Activated CD8-positive, alpha-beta T cell treated with anti-CD3 and anti-CD28 coated beads for 36 hours (primary cell): ENCODE measurements around the gene ACOT11. TPM values are rescaled to one million over a fixed set of nuclear protein-coding genes. Genes with fewer than 3 reads are reported as not detected.

Source experiments
- ATAC-seq: fragments of 200-7000 bp; cut with Tn5 transposase; one replicate; pipeline ENCODE4 v1.10.0; 2021; ENCODE audit warnings: mild to moderate bottlenecking, moderate library complexity
- CTCF ChIA-PET: fragments of 350-600 bp; sonication (Branson Sonifier 250); formaldehyde crosslinking; loops from one replicate; lab custom pipeline; 2021; ENCODE audit warnings: antibody characterized with exemption; lab: Charles Lee
- POLR2A ChIA-PET: fragments of 350-600 bp; sonication (Branson Sonifier 250); formaldehyde crosslinking; loops from one replicate; lab custom pipeline; 2021; ENCODE audit warnings: antibody characterized with exemption; lab: Charles Lee
- DNase-seq: peaks from one replicate; pipeline ENCODE4 v3.0.0-alpha.2; 2020
- H3K27ac Mint-ChIP-seq: one replicate; pipeline ENCODE4 v1.8.0; 2021; ENCODE audit warnings: mild to moderate bottlenecking, mixed read lengths
- H3K27me3 Mint-ChIP-seq: one replicate; pipeline ENCODE4 v1.8.0; 2021; ENCODE audit warnings: mixed read lengths
- H3K36me3 Mint-ChIP-seq: one replicate; pipeline ENCODE4 v1.8.0; 2021; ENCODE audit warnings: low read depth, mixed read lengths
- H3K4me1 Mint-ChIP-seq: one replicate; pipeline ENCODE4 v1.8.0; 2021; ENCODE audit warnings: low read depth, mixed read lengths
- H3K4me3 Mint-ChIP-seq: one replicate; pipeline ENCODE4 v1.8.0; 2021; ENCODE audit warnings: mild to moderate bottlenecking, moderate library complexity, mixed read lengths
- H3K9me3 Mint-ChIP-seq: one replicate; pipeline ENCODE4 v1.8.0; 2021; ENCODE audit warnings: mixed read lengths
- CTCF ChIP-seq: fragments of 200-600 bp; IDR thresholded peaks from one replicate; pipeline ENCODE4 v1.8.0; 2022; ENCODE audit warnings: antibody characterized with exemption, mild to moderate bottlenecking
- intact Hi-C: fragments of 100-400 bp; cut with micrococcal nuclease; formaldehyde crosslinking; loops from one replicate; pipeline ENCODE4 v1.10.0; 2022
- total RNA-seq, 2 experiments: library from RNA; stranded (reverse); gene quantifications; one replicate each; pipeline ENCODE4 v1.2.3, GENCODE V29; 2021

The ACOT11 gene
- total RNA-seq, 2 experiments from 2014 or later: 1.1 to 1.2 TPM

GRCh38 chr1:54537611-54538010 lies 10.4 kb upstream of the ACOT11 start:
- H3K9me3 Mint-ChIP-seq: no peaks in the 10 kb centered on the region
- no peak overlapping the region for H3K4me3 Mint-ChIP-seq
- peaks cover 1% of the 10 kb centered on the region for H3K27me3 Mint-ChIP-seq
- ChIA-PET CTCF (interaction anchor here (0.8 to 1.0 kb wide), 2 partner anchors 121 to 408 kb away, joined by 3 read pairs; no protein-coding TSS in a partner anchor), POLR2A (no interaction called here)
- H3K36me3 Mint-ChIP-seq: no peaks in the 10 kb centered on the region
- DNase-seq (no peak), ATAC-seq (no peak)
- intact Hi-C loops: no loop called here
- peaks cover 10% of the 10 kb centered on the region for H3K4me1 Mint-ChIP-seq
- no peak for TF ChIP-seq CTCF
- H3K27ac Mint-ChIP-seq: no peak overlapping the region

GRCh38 chr1:54538538-54538937 lies 9.5 kb upstream of the ACOT11 start:
- Mint-ChIP-seq H3K9me3 (no peaks in the 10 kb centered on the region), H3K4me3 (no peak overlapping the region), H3K27me3 (peaks cover 1% of the 10 kb centered on the region), H3K4me1 (peaks cover 19% of the 10 kb centered on the region), H3K36me3 (no peaks in the 10 kb centered on the region), H3K27ac (no peak overlapping the region)
- ChIA-PET CTCF (interaction anchor here (0.7 to 1.0 kb wide), 2 partner anchors 407 to 645 kb away, joined by 3 read pairs; no protein-coding TSS in a partner anchor), POLR2A (no interaction called here)
- ATAC-seq (no peak), DNase-seq (no peak)
- intact Hi-C loops: no loop called here
- no peak for TF ChIP-seq CTCF

- ChIA-PET CTCF (no interaction called here), POLR2A (no interaction called here)
- Mint-ChIP-seq H3K36me3 (no peaks in the 10 kb centered on the region), H3K27ac (no peak overlapping the region), H3K4me3 (no peak overlapping the region), H3K4me1 (peaks cover 21% of the 10 kb centered on the region), H3K27me3 (peaks cover 1% of the 10 kb centered on the region), H3K9me3 (no peaks in the 10 kb centered on the region)
- ATAC-seq: no peak
- no peak for TF ChIP-seq CTCF
- DNase-seq: no peak
- intact Hi-C loops: no loop called here
These were observed 7.3 kb upstream of the ACOT11 start for GRCh38 chr1:54540582-54541295.

- Mint-ChIP-seq H3K4me3 (peak overlapping the region; percentile 72), H3K36me3 (no peaks in the 10 kb centered on the region), H3K9me3 (no peaks in the 10 kb centered on the region), H3K4me1 (peaks cover 21% of the 10 kb centered on the region), H3K27me3 (peaks cover 1% of the 10 kb centered on the region), H3K27ac (peak overlapping the region; percentile 30)
- DNase-seq: peak; percentile 73
- ChIA-PET CTCF (no interaction called here), POLR2A (no interaction called here)
- peak; percentile 87 for ATAC-seq
- TF ChIP-seq CTCF: no peak
- intact Hi-C loops: no loop called here
These were observed 5.7 kb upstream of the ACOT11 start for GRCh38 chr1:54542120-54542961.
